Spleen (tissue), 11 donors: Measurements from ENCODE around the gene COQ9. TPM values are rescaled to one million over a fixed set of nuclear protein-coding genes. Genes with fewer than 3 reads are reported as not detected.
A peak's percentile ranks its signal among the peaks of the same experiment; 100 is the strongest.

Experiments used
- DNase-seq: peaks from one replicate; pipeline ENCODE4 v3.0.0-alpha.2; 2020
- H3K27ac ChIP-seq, 8 donors: fragments of 200-600 bp; sonication (generic) in 7 of 8; 1 replicate in 4 of 8; 2 replicates in 4 of 8; pipeline versions ENCODE4 v1.5.0 to v1.8.0; 2016 to 2021; ENCODE audit warnings: inconsistent platforms in 4 of 8, mild to moderate bottlenecking in 4 of 8, moderate library complexity in 1 of 8
- H3K27me3 ChIP-seq, 7 donors: fragments of 200-600 bp; sonication (generic) in 6 of 7; replicated peaks in 1 of 7; 1 replicate in 4 of 7; 2 replicates in 3 of 7; pipeline versions ENCODE4 v1.5.0 to v1.8.0; 2016 to 2021; ENCODE audit warnings: inconsistent platforms in 3 of 7, mild to moderate bottlenecking in 1 of 7
- H3K36me3 ChIP-seq, 6 donors: fragments of 200-600 bp; sonication (generic) in 5 of 6; 1 replicate in 4 of 6; 2 replicates in 2 of 6; pipeline versions ENCODE4 v1.5.0 to v1.8.0; 2016 to 2021; ENCODE audit warnings: inconsistent platforms in 2 of 6
- H3K4me1 ChIP-seq, 6 donors: fragments of 200-600 bp; sonication (generic) in 5 of 6; 1 replicate in 3 of 6; 2 replicates in 3 of 6; pipeline versions ENCODE4 v1.5.0 to v1.8.0; 2016 to 2021; ENCODE audit warnings: inconsistent platforms in 3 of 6
- H3K4me3 ChIP-seq, 8 donors: fragments of 200-600 bp; sonication (generic) in 7 of 8; 1 replicate in 4 of 8; 2 replicates in 4 of 8; pipeline versions ENCODE4 v1.5.0 to v1.8.0; 2016 to 2021; ENCODE audit warnings: inconsistent platforms in 4 of 8, mild to moderate bottlenecking in 4 of 8, moderate library complexity in 2 of 8
- H3K9me3 ChIP-seq, 8 donors: fragments of 200-600 bp; sonication (generic) in 7 of 8; 1 replicate in 4 of 8; 2 replicates in 4 of 8; pipeline versions ENCODE4 v1.5.0 to v1.8.0; 2016 to 2021; ENCODE audit warnings: inconsistent platforms in 4 of 8
- POLR2A ChIP-seq, 3 donors: fragments of 450-650 bp; IDR thresholded peaks; one replicate each; pipeline ENCODE4 v1.5.1; 2017; ENCODE audit warnings: antibody characterized with exemption in 3 of 3, mild to moderate bottlenecking in 1 of 3
- POLR2AphosphoS5 ChIP-seq, 3 donors: sonication (generic); formaldehyde crosslinking; IDR thresholded peaks; one replicate each; pipeline ENCODE4 v1.5.1; 2017; ENCODE audit warnings: antibody characterized with exemption in 3 of 3
- WGBS, 5 donors: extraction: QIAGEN DNeasy Blood & Tissue Kit in 3 of 5; methylation state at CpG; one replicate each; pipeline versions ENCODE4 v1.1.5 to v1.1.7; 2013 to 2018; 5-methylcytosine and 5-hydroxymethylcytosine counted together
- intact Hi-C: fragments of 100-400 bp; cut with DNase I; formaldehyde crosslinking; loops from one replicate; pipeline ENCODE4 v1.15.0; 2023; ENCODE audit warnings: low total_unique reads
- polyA plus RNA-seq, 3 donors: library from polyadenylated mRNA; stranded (reverse); fragments of 200-250 nt; gene quantifications; one replicate each; pipeline ENCODE4 v1.2.1, GENCODE V29; 2013
- total RNA-seq, 7 donors: library from RNA; depleted of rRNA in 3 of 7; stranded (reverse); fragments of >200 nt in 3 of 7; fragmentation: NEBNext Ultra II Directional in 4 of 7; extraction: Animal tissue kit (Norgen Biotek cat#: 25700) in 4 of 7; gene quantifications; one replicate each; pipeline versions ENCODE4 v1.1.0 to v1.2.1, GENCODE V29; 2016 to 2021
- TF ChIP-seq, protein P1 (sequence below), 11 experiments: fragments of 200-600 bp in 7 of 11; fragments of 450-650 bp in 4 of 11; sonication (generic) in 4 of 11; IDR thresholded peaks in 8 of 11; conservative IDR thresholded peaks in 3 of 11; 1 replicate in 7 of 11; 2 replicates in 4 of 11; pipeline versions ENCODE4 v1.4.0 to v1.8.0; 2016 to 2021; ENCODE audit warnings: antibody characterized with exemption in 11 of 11, inconsistent platforms in 4 of 11, mild to moderate bottlenecking in 1 of 11
- donor health status: healthy with polysubstance abuse.
- donor health status: DM: no; HTN: no; CAD: no; lungs with moderate emphysema.
- donor health status: DM: no; HTN: no; CAD: no.
- donor health status: Bipolar disorder and iron deficiency.
- donor health status: healthy.
- donor health status: DM: no; HTN: no; CAD: no.
- donor health status: DM: yes; HTN: yes; CAD: no.

COQ9 gene
- total and polyA plus RNA-seq, 10 donors: 25.8 to 39.9 (median 31.4) TPM

DNA sequence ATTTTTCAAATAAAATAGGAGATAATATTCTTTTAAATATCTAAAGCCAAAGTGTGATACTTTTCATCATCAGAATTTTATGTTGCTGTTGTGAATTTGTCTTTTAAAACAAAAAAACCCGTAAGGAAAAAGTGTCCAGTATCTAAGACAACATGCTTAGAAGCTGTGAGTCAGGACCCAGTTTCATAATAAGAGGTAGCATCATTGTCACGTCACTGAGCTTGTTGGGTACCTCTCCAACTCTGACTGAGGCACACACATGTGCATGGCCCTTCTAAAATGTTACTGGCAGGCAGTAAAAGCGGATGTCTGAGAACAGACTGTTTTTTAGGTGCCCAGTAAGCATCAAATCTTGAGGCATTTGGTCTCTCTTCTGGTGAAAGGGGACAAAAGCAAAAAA, 2.6 kb upstream of the COQ9 start:
- peaks cover 0 to 18% (median 14%) of the 10 kb centered on the region in 8 donors for H3K9me3 ChIP-seq
- 83 to 92% (median 89%) methylated on average over 3 of the region's 3 CpGs for WGBS, 5 donors
- H3K36me3 ChIP-seq: peaks cover 0 to 26% (median 11%) of the 10 kb centered on the region in 6 donors
- intact Hi-C loops: no loop called here
- H3K27me3 ChIP-seq: no peaks in the 10 kb centered on the region
- DNase-seq: no peak
- H3K27ac ChIP-seq: no peak overlapping the region
- peaks cover 15 to 46% (median 33%) of the 10 kb centered on the region in 6 donors for H3K4me1 ChIP-seq
- TF ChIP-seq POLR2AphosphoS5 (IDR thresholded peaks at IDR 0.05) (no peak), POLR2A (IDR thresholded peaks at IDR 0.05) (no peak)
- TF ChIP-seq, protein P1, sequence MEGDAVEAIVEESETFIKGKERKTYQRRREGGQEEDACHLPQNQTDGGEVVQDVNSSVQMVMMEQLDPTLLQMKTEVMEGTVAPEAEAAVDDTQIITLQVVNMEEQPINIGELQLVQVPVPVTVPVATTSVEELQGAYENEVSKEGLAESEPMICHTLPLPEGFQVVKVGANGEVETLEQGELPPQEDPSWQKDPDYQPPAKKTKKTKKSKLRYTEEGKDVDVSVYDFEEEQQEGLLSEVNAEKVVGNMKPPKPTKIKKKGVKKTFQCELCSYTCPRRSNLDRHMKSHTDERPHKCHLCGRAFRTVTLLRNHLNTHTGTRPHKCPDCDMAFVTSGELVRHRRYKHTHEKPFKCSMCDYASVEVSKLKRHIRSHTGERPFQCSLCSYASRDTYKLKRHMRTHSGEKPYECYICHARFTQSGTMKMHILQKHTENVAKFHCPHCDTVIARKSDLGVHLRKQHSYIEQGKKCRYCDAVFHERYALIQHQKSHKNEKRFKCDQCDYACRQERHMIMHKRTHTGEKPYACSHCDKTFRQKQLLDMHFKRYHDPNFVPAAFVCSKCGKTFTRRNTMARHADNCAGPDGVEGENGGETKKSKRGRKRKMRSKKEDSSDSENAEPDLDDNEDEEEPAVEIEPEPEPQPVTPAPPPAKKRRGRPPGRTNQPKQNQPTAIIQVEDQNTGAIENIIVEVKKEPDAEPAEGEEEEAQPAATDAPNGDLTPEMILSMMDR (IDR thresholded peaks at IDR 0.05 in 8 of 11, conservative IDR thresholded peaks at IDR 0.05 in 3 of 11): no peak
- no peak overlapping the region for H3K4me3 ChIP-seq

DNA sequence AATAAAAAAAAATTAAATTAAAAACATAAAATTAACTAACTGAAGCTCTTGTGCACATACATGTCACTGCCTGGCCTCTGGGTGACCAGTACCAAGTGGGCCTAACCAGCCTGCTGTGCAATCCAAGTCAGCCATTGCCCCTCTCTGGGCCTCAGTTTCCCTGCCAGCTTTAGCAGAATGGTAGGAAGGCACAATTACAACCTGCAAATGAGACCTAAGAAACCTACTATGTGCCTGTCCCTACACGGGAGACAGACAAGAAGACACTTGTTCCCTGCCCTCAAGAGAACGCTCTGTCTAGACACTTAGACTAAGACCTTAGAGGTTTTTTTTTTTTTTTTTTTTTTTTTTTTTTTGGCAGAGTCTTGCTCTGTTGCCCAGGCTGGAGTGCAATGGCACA, 1.8 kb upstream of the COQ9 start:
- H3K9me3 ChIP-seq: peaks cover 0 to 10% (median 6%) of the 10 kb centered on the region in 8 donors
- peaks cover 15 to 50% (median 33%) of the 10 kb centered on the region in 6 donors for H3K4me1 ChIP-seq
- no peak overlapping the region for H3K4me3 ChIP-seq
- no peaks in the 10 kb centered on the region for H3K27me3 ChIP-seq
- intact Hi-C loops: no loop called here
- TF ChIP-seq, protein P1 (IDR thresholded peaks at IDR 0.05 in 8 of 11, conservative IDR thresholded peaks at IDR 0.05 in 3 of 11): no peak
- no peak for TF ChIP-seq POLR2A (IDR thresholded peaks at IDR 0.05)
- no peak for TF ChIP-seq POLR2AphosphoS5 (IDR thresholded peaks at IDR 0.05)
- 92 to 100% (median 97%) methylated on average over 2 of the region's 2 CpGs for WGBS, 5 donors
- H3K36me3 ChIP-seq: peaks cover 0 to 18% (median 3%) of the 10 kb centered on the region in 6 donors
- no peak overlapping the region for H3K27ac ChIP-seq
- DNase-seq: no peak

DNA sequence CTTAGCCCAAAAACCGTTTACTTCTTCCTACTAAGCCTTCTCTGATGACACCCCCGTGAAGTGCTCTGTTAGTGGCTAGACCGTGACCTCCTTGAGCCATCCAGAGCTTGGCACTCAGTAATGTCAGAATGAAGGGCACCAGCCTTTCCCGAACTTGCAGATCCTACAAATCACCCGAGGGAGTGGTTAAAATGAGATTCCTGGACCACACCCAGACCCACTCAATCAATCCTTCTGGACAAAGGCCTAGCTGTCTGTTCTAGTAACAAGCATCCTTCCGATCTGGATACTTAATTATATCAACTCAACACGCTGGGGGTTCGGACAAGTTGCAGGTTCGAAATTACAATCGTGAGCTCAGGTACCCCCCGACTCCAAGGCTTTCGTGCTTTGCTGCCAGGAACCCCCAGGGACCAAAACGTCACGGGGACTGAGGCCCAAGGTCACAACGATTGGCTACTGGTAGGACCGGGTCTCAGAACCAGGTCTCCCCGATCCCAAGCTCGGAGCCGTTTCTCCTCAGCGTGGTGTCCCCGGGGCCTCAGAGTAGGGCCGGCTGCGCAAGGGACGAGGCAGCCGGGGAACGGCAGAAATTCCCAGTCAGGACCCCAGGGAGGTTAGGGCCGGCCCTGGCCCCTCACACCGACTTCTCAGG, 621 bp upstream of the COQ9 start:
- 3 to 6% (median 4%) methylated on average over 17 to 28 of the region's 28 CpGs for WGBS, 5 donors
- peak overlapping the region; percentile 77 to 88 (median 86) for H3K27ac ChIP-seq
- intact Hi-C loops: no loop called here
- TF ChIP-seq POLR2A (IDR thresholded peaks at IDR 0.05) (no peak), POLR2AphosphoS5 (IDR thresholded peaks at IDR 0.05) (no peak)
- TF ChIP-seq, protein P1 (IDR thresholded peaks at IDR 0.05 in 8 of 11, conservative IDR thresholded peaks at IDR 0.05 in 3 of 11): no peak
- peak overlapping the region; percentile 71 to 97 (median 90) for H3K4me3 ChIP-seq
- no peaks in the 10 kb centered on the region for H3K27me3 ChIP-seq
- no peak for DNase-seq
- peaks cover 0 to 16% (median 7%) of the 10 kb centered on the region in 6 donors for H3K36me3 ChIP-seq
- peaks cover 15 to 50% (median 33%) of the 10 kb centered on the region in 6 donors for H3K4me1 ChIP-seq
- no peaks in the 10 kb centered on the region for H3K9me3 ChIP-seq

DNA sequence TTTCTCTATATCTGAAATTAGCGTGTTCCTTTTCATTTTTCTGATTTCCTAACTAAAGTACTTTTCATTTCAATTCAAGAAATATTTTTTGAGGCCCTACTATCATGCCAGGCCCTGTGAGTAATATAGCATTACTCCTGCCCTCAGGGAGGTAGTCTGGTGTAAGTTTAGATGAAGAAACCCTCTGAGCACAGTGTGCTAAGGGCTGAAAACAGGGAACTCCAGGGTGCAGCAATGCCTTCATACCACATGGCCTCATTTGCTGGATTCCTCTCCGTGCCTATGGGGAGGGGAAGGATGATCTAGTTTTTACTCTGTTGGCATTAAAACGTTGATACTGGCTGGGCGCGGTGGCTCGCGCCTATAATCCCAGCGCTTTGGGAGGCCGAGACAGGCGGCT, 4.7 kb downstream of the COQ9 start:
- TF ChIP-seq POLR2A (IDR thresholded peaks at IDR 0.05) (no peak), POLR2AphosphoS5 (IDR thresholded peaks at IDR 0.05) (no peak)
- TF ChIP-seq, protein P1 (IDR thresholded peaks at IDR 0.05 in 8 of 11, conservative IDR thresholded peaks at IDR 0.05 in 3 of 11): no peak
- H3K4me3 ChIP-seq: no peak overlapping the region
- H3K27me3 ChIP-seq: no peaks in the 10 kb centered on the region
- peaks cover 7 to 25% (median 16%) of the 10 kb centered on the region in 6 donors for H3K4me1 ChIP-seq
- intact Hi-C loops: no loop called here
- DNase-seq: no peak
- H3K9me3 ChIP-seq: no peaks in the 10 kb centered on the region
- 93 to 96% (median 94%) methylated on average over 10 of the region's 10 CpGs for WGBS, 5 donors
- H3K36me3 ChIP-seq: peaks cover 0 to 63% (median 49%) of the 10 kb centered on the region in 6 donors
- H3K27ac ChIP-seq: no peak overlapping the region
